Caco-2 (cell line): Measurements from ENCODE around the gene AVEN. TPM values are rescaled to one million over a fixed set of nuclear protein-coding genes. Genes with fewer than 3 reads are reported as not detected.
A peak's percentile ranks its signal among the peaks of the same experiment; 100 is the strongest.

ENCODE experiments used
- BruUV-seq: library from RNA; stranded (reverse); fragments of 400-500 nt; replicated peaks from 2 replicates; lab custom pipeline; 2021; lab: Mats Ljungman, UMichigan
- CTCF ChIA-PET: fragments of 300-600 bp; sonication (Branson Sonifier 250); formaldehyde crosslinking; loops from one replicate; lab custom pipeline; 2022; ENCODE audit warnings: antibody characterized with exemption; lab: Charles Lee
- POLR2A ChIA-PET: fragments of 300-600 bp; sonication (Branson Sonifier 250); formaldehyde crosslinking; loops from one replicate; lab custom pipeline; 2022; ENCODE audit warnings: antibody characterized with exemption; lab: Charles Lee
- DNase-seq, 2 experiments: peaks; one replicate each; pipeline versions ENCODE4 v3.0.0 to v3.0.0-alpha.2; 2020 to 2022
- H3K27me3 ChIP-seq: replicated peaks from 2 replicates; pipeline ENCODE4 v1.6.0; 2011; ENCODE audit warnings: low read length; ENCODE audit not compliant: control insufficient read depth, insufficient read depth
- H3K36me3 ChIP-seq: 2 replicates; pipeline ENCODE4 v1.5.1; 2011; ENCODE audit warnings: low read length; ENCODE audit not compliant: control insufficient read depth, insufficient read depth
- H3K4me1 ChIP-seq: fragments of 250-450 bp; sonication (Bioruptor Pico); 2 replicates; pipeline ENCODE4 v1.5.1; 2020; ENCODE audit warnings: mild to moderate bottlenecking
- H3K4me3 ChIP-seq: 2 replicates; pipeline ENCODE4 v1.5.1; 2011; ENCODE audit warnings: low read depth, mild to moderate bottlenecking, control low read depth, low read length
- H3K9me3 ChIP-seq: fragments of 250-450 bp; sonication (Bioruptor Pico); 2 replicates; pipeline ENCODE4 v1.5.1; 2020; ENCODE audit warnings: mild to moderate bottlenecking, moderate library complexity
- H3K27ac Mint-ChIP-seq: one replicate; pipeline ENCODE4 v1.8.0; 2022; ENCODE audit warnings: mixed read lengths; ENCODE audit not compliant: unreplicated experiment
- H3K27me3 Mint-ChIP-seq: one replicate; pipeline ENCODE4 v1.8.0; 2022; ENCODE audit warnings: mixed read lengths; ENCODE audit not compliant: insufficient read depth, unreplicated experiment
- H3K36me3 Mint-ChIP-seq: one replicate; pipeline ENCODE4 v1.8.0; 2022; ENCODE audit warnings: mild to moderate bottlenecking, mixed read lengths; ENCODE audit not compliant: insufficient read depth, unreplicated experiment
- H3K4me1 Mint-ChIP-seq: one replicate; pipeline ENCODE4 v1.8.0; 2022; ENCODE audit warnings: low read depth, mixed read lengths; ENCODE audit not compliant: unreplicated experiment
- H3K4me3 Mint-ChIP-seq: one replicate; pipeline ENCODE4 v1.8.0; 2022; ENCODE audit warnings: mild to moderate bottlenecking, moderate library complexity, mixed read lengths; ENCODE audit not compliant: unreplicated experiment
- H3K9me3 Mint-ChIP-seq: one replicate; pipeline ENCODE4 v1.8.0; 2022; ENCODE audit warnings: mixed read lengths; ENCODE audit not compliant: unreplicated experiment
- CTCF ChIP-seq, 2 experiments: fragments of 200-600 bp in 1 of 2; IDR thresholded peaks; 1 replicate in 1 of 2; 2 replicates in 1 of 2; pipeline versions ENCODE4 v1.5.1 to v1.8.0; 2011 to 2022; ENCODE audit warnings: antibody characterized with exemption in 1 of 2, control low read depth in 1 of 2, inconsistent platforms in 1 of 2, low read depth in 1 of 2, low read length in 1 of 2, mild to moderate bottlenecking in 1 of 2, moderate library complexity in 1 of 2; ENCODE audit not compliant: insufficient read depth in 1 of 2, severe bottlenecking in 1 of 2, unreplicated experiment in 1 of 2
- intact Hi-C: fragments of 100-400 bp; cut with micrococcal nuclease; formaldehyde crosslinking; loops from one replicate; pipeline ENCODE4 v1.10.0; 2022; ENCODE audit not compliant: unreplicated experiment
- total RNA-seq: library from RNA; stranded (reverse); gene quantifications from 2 replicates; pipeline ENCODE4 v1.2.3, GENCODE V29; 2022

The AVEN gene
- total RNA-seq, 1 experiment from 2014 or later = 8.7 TPM

DNA sequence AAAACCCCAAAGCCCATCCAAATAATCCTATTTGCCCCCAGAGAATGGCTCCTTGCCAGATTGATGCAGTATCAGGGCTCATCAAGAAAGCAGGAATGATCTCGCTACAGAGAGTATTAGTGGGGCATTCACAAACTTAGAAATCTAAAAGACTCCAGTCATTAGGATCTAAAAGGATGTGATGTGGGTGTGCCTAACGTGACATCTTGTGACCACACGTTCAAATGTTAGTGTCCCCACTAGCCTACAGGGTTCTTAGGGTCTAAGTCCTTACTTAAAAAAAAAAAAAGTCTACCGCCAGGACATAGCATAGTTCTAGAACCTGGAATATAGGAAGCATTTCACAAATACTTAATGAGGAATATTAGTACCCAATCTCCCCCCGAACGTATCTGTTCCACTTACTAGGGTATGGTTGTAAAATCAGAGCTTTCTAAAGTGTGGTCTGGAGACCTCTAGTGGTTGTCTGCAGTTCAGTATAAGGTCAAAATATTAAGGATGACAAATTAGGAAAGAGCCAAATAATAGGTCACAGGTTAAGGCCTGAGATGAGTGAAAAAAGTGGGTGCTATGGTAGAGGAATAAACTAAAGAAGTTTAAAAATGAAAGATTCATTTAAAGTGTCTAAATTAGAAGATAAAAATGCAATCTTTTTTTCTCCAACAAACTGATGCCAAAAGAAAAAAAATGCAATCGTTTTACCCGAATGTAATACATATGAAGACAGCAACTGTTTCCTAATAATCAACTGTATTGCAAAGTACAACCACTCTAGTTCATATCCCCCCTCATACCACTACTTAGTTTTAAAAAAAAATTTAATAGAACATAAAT lies 75.0 kb downstream of the AVEN start:
- intact Hi-C loops = loop anchor here (1.0 kb wide), 1 partner anchor 229 kb away; no protein-coding TSS in a partner anchor
- H3K27me3 Mint-ChIP-seq = no peaks in the 10 kb centered on the region
- no TSS peak for BruUV-seq
- H3K4me3 Mint-ChIP-seq = no peak overlapping the region
- no peaks in the 10 kb centered on the region for H3K4me1 Mint-ChIP-seq
- no peak overlapping the region for H3K27ac Mint-ChIP-seq
- Histone ChIP-seq H3K9me3 (no peaks in the 10 kb centered on the region), H3K4me3 (no peak overlapping the region), H3K36me3 (no peaks in the 10 kb centered on the region), H3K27me3 (no peaks in the 10 kb centered on the region; the same call in 1 of the 2 replicates), H3K4me1 (no peaks in the 10 kb centered on the region)
- H3K9me3 Mint-ChIP-seq = no peaks in the 10 kb centered on the region
- ChIA-PET CTCF (interaction anchor here (0.6 to 1.0 kb wide), 4 partner anchors 205 to 289 kb away, joined by 3 to 7 read pairs (median 4); no protein-coding TSS in a partner anchor), POLR2A (no interaction called here)
- TF ChIP-seq CTCF (IDR thresholded peaks at IDR 0.05; ENCODE audit: insufficient read depth in 1 of 2, low read depth in 1 of 2, low read length in 1 of 2, severe bottlenecking in 1 of 2, unreplicated experiment in 1 of 2) = peak; percentile 42 to 63
- H3K36me3 Mint-ChIP-seq = no peaks in the 10 kb centered on the region
- peak in 1 of 2 experiments; percentile 24 for DNase-seq

DNA sequence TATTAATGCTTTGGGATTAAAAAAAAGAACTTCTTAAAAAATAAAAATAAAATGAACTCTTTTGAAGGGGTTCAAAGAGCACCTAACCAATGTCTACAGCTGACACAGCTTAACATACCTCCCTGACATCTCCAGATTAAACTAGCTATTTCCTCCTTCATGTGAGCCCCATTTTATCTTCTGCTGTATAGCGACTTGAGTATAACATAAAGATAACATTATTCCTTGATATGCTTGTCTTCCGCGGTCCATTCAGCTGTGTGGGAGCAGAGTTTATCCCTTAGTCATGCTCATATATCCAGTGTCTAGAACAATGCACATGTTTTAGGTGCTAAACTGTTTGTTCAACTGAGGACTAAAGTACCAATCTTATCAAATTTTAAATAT lies 78.5 kb downstream of the AVEN start:
- ChIA-PET POLR2A (no interaction called here), CTCF (no interaction called here)
- H3K36me3 Mint-ChIP-seq = no peaks in the 10 kb centered on the region
- Histone ChIP-seq H3K9me3 (no peaks in the 10 kb centered on the region), H3K36me3 (no peaks in the 10 kb centered on the region), H3K27me3 (no peaks in the 10 kb centered on the region), H3K4me1 (no peaks in the 10 kb centered on the region), H3K4me3 (no peak overlapping the region)
- TF ChIP-seq CTCF (IDR thresholded peaks at IDR 0.05; ENCODE audit: insufficient read depth in 1 of 2, low read depth in 1 of 2, low read length in 1 of 2, severe bottlenecking in 1 of 2, unreplicated experiment in 1 of 2) = no peak
- no peaks in the 10 kb centered on the region for H3K4me1 Mint-ChIP-seq
- no TSS peak for BruUV-seq
- intact Hi-C loops = no loop called here
- no peaks in the 10 kb centered on the region for H3K9me3 Mint-ChIP-seq
- H3K27ac Mint-ChIP-seq = no peak overlapping the region
- no peaks in the 10 kb centered on the region for H3K27me3 Mint-ChIP-seq
- DNase-seq = no peak
- no peak overlapping the region for H3K4me3 Mint-ChIP-seq

GRCh38 chr15:33959844-33960548 lies 79.0 kb downstream of the AVEN start:
- intact Hi-C loops = no loop called here
- Histone ChIP-seq H3K4me1 (no peaks in the 10 kb centered on the region), H3K36me3 (no peaks in the 10 kb centered on the region), H3K4me3 (no peak overlapping the region), H3K27me3 (no peaks in the 10 kb centered on the region), H3K9me3 (no peaks in the 10 kb centered on the region)
- Mint-ChIP-seq H3K27ac (no peak overlapping the region), H3K36me3 (no peaks in the 10 kb centered on the region), H3K4me1 (no peaks in the 10 kb centered on the region), H3K4me3 (no peak overlapping the region), H3K27me3 (no peaks in the 10 kb centered on the region), H3K9me3 (no peaks in the 10 kb centered on the region)
- ChIA-PET CTCF (no interaction called here), POLR2A (no interaction called here)
- no TSS peak for BruUV-seq
- no peak for DNase-seq
- no peak for TF ChIP-seq CTCF (IDR thresholded peaks at IDR 0.05; ENCODE audit: insufficient read depth in 1 of 2, low read depth in 1 of 2, low read length in 1 of 2, severe bottlenecking in 1 of 2, unreplicated experiment in 1 of 2)
